Adrenal gland (tissue), 5 donors: Measurements from ENCODE around the gene FHIT.

Experiments
- POLR2A ChIP-seq, 2 donors: fragments of 450-650 bp; IDR thresholded peaks; one replicate each; pipeline ENCODE4 v1.6.1; 2017; ENCODE audit warnings: antibody characterized with exemption in 2 of 2, mild to moderate bottlenecking in 2 of 2, moderate library complexity in 1 of 2
- TF ChIP-seq, protein P1 (sequence below), 6 experiments: fragments of 450-650 bp in 4 of 6; fragments of 200-600 bp in 2 of 6; sonication (generic) in 1 of 6; IDR thresholded peaks; 1 replicate in 5 of 6; 2 replicates in 1 of 6; pipeline versions ENCODE4 v1.5.1 to v1.8.0; 2016 to 2021; ENCODE audit warnings: antibody characterized with exemption in 6 of 6, mild to moderate bottlenecking in 2 of 6, moderate library complexity in 1 of 6
- donor health status: DM: no; HTN: no; CAD: no.

DNA sequence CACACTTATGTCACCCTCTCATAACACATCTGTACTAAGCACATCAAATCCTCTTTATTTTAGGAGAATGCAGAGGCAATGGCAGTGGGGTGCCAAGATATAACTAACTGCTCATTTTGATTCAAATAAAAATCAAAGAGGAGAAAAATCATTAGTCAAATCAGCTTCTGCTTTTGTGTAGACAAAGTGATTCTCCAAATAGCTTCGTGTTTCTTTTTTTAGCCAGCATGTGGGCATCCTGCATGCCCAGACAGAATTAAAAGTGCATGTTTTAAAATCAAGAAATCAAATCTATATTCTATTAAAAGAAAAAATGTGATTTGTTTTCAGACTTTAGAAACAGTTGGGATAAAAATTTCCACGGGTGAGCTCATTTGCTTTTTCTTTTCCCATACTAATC, 1440.1 kb downstream of the FHIT start:
- TF ChIP-seq, protein P1, sequence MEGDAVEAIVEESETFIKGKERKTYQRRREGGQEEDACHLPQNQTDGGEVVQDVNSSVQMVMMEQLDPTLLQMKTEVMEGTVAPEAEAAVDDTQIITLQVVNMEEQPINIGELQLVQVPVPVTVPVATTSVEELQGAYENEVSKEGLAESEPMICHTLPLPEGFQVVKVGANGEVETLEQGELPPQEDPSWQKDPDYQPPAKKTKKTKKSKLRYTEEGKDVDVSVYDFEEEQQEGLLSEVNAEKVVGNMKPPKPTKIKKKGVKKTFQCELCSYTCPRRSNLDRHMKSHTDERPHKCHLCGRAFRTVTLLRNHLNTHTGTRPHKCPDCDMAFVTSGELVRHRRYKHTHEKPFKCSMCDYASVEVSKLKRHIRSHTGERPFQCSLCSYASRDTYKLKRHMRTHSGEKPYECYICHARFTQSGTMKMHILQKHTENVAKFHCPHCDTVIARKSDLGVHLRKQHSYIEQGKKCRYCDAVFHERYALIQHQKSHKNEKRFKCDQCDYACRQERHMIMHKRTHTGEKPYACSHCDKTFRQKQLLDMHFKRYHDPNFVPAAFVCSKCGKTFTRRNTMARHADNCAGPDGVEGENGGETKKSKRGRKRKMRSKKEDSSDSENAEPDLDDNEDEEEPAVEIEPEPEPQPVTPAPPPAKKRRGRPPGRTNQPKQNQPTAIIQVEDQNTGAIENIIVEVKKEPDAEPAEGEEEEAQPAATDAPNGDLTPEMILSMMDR (IDR thresholded peaks at IDR 0.05), result no peak
- TF ChIP-seq POLR2A (IDR thresholded peaks at IDR 0.05), result no peak
